Activated CD8-positive, alpha-beta memory T cell treated with anti-CD3 and anti-CD28 coated beads for 4 hours (primary cell): Measurements from ENCODE around the gene CDC16.
"Not testable (repeated sequence)": the region's sequence is repeated elsewhere in the genome, so short reads cannot be mapped to it uniquely, and the experiment has no call there.

Experiments used
- DNase-seq, 2 donors: peaks; one replicate each; pipeline ENCODE4 v3.0.0-alpha.2; 2020; ENCODE audit warnings: low read depth in 2 of 2

CDC16 gene

DNA sequence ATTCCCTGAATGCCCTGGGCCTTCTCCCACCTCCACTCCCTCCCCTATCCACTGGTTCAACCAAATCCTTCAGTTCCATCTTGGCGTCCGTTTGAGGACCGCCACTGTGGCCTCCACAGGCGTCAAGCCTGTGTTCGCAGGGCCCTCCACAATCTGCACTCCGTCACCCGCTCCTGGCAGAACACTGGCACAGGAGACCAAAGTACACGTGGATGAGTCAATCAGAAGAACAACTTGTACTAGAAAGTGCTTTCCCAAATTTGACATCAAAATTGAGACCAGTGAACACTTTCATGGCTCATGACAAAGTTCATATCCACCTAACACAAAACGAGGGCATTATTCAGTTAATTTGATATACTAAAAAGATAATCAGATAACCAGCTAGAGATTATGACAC is 6.5 kb upstream of the CDC16 start:
- no peak for DNase-seq

DNA sequence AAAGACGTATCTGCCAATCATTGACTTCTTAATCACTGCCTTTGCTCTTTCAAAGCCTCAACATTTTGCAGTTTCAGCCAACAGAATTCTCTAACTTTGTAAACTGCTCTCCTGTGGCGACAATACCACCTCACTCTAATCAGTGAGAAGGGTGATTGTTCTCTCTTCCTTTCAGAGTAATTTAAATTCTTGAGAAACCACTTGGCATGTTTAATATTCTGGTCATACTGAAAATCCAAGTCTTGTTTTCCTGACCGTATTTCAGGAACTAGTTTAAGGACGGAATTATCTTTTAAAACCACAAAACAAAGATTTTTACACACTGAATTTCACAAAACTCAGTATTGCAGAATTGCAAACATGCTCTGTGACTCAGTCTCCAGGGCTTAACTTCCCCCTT is 5.2 kb upstream of the CDC16 start:
- DNase-seq, result no peak

DNA sequence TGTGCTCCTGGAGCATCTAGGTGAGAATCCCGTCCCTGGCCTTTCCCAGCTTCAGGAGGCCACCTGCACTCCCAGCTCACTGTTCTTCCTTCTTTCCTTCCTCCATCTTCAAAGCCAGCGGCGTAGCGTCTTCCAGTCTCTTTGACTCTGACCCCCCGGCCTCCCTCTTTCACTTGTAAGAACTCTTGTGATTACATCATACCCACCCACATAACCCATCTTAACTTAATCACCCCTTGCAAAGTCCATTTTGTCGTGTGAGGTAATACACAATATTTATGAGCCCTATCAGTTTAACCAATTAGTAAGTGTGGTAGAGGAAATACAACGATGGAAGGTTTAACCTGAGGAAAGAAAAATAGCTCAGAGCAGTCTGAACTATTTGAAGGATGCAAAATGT is 4.6 kb upstream of the CDC16 start:
- DNase-seq, result no peak

DNA sequence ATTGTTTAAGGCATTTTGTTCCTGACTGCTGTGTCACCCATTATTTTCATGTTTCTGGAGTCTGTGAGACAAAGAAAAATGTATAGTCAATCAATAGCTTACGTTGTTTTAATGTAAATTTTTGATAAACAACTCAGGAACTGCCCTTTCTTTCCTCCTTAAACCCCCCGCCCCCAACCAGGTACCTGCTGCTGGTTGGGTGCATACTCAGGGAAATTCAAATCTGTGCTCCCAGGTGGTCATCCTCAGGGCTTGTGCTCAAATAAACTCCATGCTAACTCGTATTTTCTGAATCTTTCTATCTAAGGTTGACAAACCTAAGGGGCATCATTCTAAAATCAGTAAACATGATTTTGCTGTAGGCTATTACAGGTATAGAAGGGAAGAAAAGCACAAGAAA is 4.1 kb upstream of the CDC16 start:
- no peak for DNase-seq

DNA sequence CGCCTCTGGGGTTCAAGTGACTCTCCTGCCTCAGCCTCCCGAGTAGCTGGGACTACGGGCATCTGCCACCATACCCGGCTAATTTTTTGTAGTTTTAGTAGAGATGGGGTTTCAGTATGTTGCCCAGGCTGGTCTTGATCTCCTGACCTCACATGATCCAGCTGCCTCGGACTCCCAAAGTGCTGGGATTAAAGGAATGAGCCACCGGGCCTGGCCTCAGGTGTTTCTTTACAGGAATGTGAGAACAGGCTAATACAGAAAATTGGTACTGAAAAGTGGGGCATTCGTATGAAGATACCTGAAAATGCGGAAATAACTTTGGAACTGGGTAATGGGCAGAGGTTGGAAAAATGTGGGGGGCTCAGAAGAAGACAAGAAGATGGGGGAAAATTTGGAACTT is 2.8 kb upstream of the CDC16 start:
- DNase-seq, result no peak

DNA sequence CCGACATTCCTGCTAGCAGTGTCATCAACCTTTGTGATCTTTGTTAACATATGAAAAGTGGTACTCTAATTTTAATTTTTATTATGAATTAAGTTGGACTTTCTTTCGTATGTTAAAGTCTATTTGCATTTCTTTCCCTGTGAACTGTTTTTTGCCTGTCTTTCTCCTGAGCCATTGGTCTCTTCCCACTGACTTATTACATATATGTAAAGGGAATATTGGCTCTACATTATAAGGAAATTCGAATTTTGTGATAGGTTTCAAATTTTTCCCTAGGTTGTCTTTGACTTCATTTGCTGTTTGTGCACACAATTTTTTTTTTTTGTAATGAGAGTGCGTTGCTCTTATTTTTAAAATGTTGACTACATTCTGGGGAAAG is 442 bp upstream of the CDC16 start:
- DNase-seq, result no peak

GRCh38 chr13:114235697-114236096 is 1.0 kb downstream of the CDC16 start:
- no peak for DNase-seq

DNA sequence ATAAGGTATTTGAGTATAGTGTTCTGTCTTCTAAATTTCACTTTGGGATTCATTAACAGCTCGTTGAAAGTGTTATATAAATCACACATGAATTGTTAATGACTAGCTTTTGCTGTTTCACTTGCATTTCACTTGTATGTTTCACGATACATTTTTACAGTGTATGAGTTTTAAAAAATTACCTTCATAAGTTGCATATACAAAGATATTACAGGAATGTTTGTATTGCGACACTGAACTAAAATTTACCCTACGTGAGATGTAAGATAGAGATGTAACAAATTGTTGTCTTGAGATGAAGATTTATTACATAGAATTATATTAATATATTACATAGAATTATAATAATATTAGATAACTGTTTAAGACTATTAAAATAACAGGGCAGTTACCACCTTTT is 1.5 kb downstream of the CDC16 start:
- no peak for DNase-seq

DNA sequence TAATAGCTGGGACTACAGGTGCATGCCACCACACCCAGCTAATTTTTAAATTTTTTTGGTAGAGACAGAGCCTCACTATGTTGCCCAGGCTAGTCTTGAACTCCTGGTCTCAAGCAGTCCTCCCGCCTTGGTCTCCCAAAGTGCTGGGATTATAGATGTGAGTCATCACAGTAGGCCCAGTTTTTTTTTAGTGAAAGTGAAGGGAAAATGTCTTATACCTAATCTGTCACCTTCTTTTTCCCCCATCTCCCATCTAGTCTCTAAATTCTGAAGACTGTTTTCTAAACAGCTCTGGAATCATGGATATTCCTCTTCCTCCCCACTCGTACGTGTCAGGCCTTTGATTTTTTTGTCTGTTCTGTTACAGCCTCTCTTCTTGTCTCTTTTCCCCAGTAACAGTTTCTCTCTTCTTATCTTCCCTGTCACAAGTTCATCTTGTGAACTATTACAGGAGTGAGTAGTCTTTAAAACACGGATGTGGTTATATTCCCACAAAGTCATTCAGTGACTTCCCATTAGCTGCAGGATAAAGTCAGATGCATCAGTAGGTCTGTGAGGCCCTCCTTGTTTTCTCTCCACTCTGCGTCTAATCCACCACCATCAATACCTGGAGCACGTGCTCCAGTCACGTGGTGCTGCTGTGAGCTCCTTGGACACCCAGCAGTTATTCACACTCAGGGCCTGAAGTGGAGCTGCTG is 2.9 kb downstream of the CDC16 start:
- no peak for DNase-seq

GRCh38 chr13:114241918-114242317 is 7.2 kb downstream of the CDC16 start:
- DNase-seq, result no peak

DNA sequence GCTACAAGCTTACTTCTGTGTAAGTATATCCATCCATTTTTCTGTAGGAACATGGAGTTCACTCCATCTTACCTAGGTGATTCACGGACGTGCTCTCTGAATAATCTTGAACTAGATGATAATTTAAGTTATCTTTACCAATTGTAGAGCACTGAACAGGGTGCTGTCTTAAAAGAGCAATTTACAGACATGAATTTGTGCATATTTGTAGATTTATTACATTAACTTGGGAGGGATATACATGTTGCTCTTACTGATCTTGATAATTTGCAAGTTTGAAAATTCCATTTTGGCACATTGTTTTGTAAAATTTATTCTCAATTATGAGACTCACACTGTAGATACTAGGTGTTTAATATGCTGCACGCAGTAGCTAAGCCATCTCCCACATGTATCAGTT is 9.3 kb downstream of the CDC16 start:
- DNase-seq, result no peak

- no peak for DNase-seq
Observed at GRCh38 chr13:114244637-114245036, 9.9 kb downstream of the CDC16 start.

DNA sequence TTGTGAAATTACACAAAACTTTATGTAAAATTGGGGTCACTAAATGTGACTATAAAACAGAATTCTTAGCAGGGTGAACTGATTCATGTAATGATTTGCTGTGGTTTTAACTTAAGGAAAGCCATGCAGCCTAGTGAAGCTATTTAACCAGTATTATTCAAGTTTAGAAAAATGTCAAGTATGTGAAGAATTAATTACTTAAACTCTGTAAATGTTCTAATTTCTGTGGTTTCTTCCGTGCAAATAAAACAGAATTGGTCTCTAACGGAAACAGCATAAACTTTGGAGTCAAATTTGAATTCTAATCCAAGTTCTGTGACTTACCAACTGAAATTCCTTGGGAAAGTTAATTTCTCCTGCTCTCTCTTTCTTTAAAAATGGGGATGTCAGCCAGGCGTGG is 13.3 kb downstream of the CDC16 start:
- DNase-seq, result no peak

GRCh38 chr13:114249077-114249476 is 14.4 kb downstream of the CDC16 start:
- no peak for DNase-seq

DNA sequence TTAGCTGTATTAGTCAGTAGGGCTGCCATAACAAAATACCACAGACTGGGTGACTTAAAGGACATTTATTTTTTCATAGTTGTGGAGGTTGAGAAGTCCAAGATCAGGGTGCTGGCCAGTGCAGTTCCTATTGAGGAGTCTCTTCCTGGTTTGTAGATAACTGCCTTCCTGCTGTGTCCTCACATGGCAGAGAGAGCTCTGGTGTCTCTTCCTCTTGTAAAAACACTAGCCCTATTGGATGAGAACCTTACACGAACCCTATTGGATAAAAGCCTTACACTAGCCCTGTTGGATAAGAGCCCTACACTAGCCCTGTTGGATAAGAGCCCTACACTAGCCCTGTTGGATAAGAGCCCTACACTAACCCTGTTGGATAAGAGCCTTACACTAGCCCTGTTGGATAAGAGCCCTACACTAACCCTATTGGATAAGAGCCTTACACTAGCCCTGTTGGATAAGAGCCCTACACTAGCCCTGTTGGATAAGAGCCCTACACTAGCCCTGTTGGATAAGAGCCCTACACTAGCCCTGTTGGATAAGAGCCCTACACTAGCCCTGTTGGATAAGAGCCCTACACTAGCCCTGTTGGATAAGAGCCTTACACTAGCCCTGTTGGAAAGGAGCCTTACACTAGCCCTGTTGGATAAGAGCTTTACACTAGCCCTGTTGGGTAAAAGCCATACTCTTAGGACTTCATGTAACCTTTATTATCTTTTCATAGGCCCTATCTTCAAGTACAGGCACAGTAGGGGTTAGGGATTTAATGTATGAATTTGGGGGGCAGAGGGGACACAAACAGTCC is 17.1 kb downstream of the CDC16 start:
- DNase-seq, result not testable (repeated sequence)

GRCh38 chr13:114256547-114256946 is 21.9 kb downstream of the CDC16 start:
- no peak for DNase-seq

DNA sequence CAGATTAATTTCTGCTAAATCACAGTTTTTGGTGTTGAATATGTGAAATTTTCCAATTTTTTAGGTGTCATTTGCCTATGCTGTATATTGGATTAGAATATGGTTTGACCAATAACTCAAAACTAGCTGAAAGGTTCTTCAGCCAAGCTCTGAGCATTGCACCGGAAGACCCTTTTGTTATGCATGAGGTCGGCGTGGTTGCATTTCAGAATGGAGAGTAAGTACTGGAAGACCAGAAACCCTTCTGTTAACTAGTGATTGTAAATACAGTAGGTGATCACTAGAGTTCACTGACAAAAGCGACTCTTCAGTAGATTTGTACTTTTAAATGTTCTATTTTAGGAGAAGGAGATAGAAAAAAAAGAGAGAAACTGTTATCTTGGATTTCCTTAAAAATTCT is 22.3 kb downstream of the CDC16 start:
- no peak for DNase-seq

DNA sequence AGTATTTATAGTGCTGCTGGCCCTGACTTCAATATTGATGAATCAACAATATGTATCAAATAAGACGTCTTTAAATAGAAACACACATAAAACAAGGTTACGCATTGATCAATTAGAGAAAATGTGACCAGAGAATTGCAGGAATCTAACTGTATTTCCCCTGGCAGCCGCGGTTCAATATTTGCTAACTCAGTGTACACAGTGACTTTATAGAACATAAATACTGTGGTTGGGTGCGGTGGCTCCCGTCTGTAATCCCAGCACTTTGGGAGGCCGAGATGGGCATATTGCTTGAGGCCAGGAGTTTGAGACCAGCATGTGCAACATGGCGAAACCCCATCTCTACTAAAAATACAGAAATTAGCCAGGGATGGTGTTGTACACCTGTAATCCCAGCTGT is 23.9 kb downstream of the CDC16 start:
- no peak for DNase-seq

DNA sequence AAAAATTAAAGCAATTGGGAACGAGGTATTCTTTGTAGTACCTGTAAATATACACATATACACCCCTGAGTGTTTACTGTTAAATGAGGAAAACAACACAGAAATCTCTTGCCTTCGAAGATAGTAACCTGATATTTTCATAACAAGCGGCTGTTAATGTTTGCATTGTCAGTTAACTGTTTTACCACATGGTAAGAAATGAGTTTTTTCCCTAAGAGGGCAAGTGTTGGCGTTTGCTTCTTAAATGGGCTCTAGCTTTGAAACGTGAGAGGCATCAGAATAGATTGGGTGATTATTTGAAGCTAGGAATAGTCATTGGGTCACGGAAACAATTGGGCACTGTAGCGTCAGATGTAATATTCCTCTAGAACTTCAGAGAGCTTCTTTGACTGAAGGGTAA is 24.7 kb downstream of the CDC16 start:
- no peak for DNase-seq

- DNase-seq, result no peak
Observed at GRCh38 chr13:114259974-114260373, 25.3 kb downstream of the CDC16 start.

GRCh38 chr13:114260814-114261213 is 26.1 kb downstream of the CDC16 start:
- DNase-seq, result no peak

GRCh38 chr13:114261328-114261965 is 26.8 kb downstream of the CDC16 start:
- DNase-seq, result no peak

GRCh38 chr13:114263578-114263977 is 28.9 kb downstream of the CDC16 start:
- DNase-seq, result no peak
